Measurements from ENCODE around the gene ARHGEF1. TPM values are rescaled to one million over a fixed set of nuclear protein-coding genes. Genes with fewer than 3 reads are reported as not detected.

The ARHGEF1 gene
- total RNA-seq, 1 experiment from 2014 or later = 43.6 TPM

- in situ Hi-C loops (cut with HindIII; ENCODE audit: low sequenced_read_pairs) = no loop called here
- no peak for DNase-seq (ENCODE audit: low spot score)
Measured at GRCh38 chr19:41901707-41902360, 18.9 kb downstream of the ARHGEF1 start.

- in situ Hi-C loops (cut with HindIII; ENCODE audit: low sequenced_read_pairs) = no loop called here
- no peak for DNase-seq (ENCODE audit: low spot score)
Measured at GRCh38 chr19:41902594-41902993, 19.6 kb downstream of the ARHGEF1 start.

- no peak for DNase-seq (ENCODE audit: low spot score)
- in situ Hi-C loops (cut with HindIII; ENCODE audit: low sequenced_read_pairs) = no loop called here
Measured at GRCh38 chr19:41903193-41903953, 20.4 kb downstream of the ARHGEF1 start.

- no peak for DNase-seq (ENCODE audit: low spot score)
- in situ Hi-C loops (cut with HindIII; ENCODE audit: low sequenced_read_pairs) = no loop called here
Measured at GRCh38 chr19:41904118-41904870, 21.3 kb downstream of the ARHGEF1 start.

- in situ Hi-C loops (cut with HindIII; ENCODE audit: low sequenced_read_pairs) = no loop called here
- DNase-seq (ENCODE audit: low spot score) = no peak
Measured at GRCh38 chr19:41905273-41906002, 22.5 kb downstream of the ARHGEF1 start.

GRCh38 chr19:41906271-41906670 is 23.3 kb downstream of the ARHGEF1 start:
- DNase-seq (ENCODE audit: low spot score) = no peak

GRCh38 chr19:41906916-41907680 is 24.1 kb downstream of the ARHGEF1 start:
- no peak for DNase-seq (ENCODE audit: low spot score)
- in situ Hi-C loops (cut with HindIII; ENCODE audit: low sequenced_read_pairs) = no loop called here

More at GRCh38 chr19:41906271-41906670, 23.3 kb downstream of the ARHGEF1 start:
- in situ Hi-C loops (cut with HindIII; ENCODE audit: low sequenced_read_pairs) = no loop called here

GRCh38 chr19:41907994-41908615 is 25.1 kb downstream of the ARHGEF1 start:
- in situ Hi-C loops (cut with HindIII; ENCODE audit: low sequenced_read_pairs) = no loop called here

GRCh38 chr19:41908724-41909464 is 25.9 kb downstream of the ARHGEF1 start:
- in situ Hi-C loops (cut with HindIII; ENCODE audit: low sequenced_read_pairs) = no loop called here
- no peak for DNase-seq (ENCODE audit: low spot score)

More at GRCh38 chr19:41907994-41908615, 25.1 kb downstream of the ARHGEF1 start:
- DNase-seq (ENCODE audit: low spot score) = no peak

GRCh38 chr19:41909706-41910105 is 26.7 kb downstream of the ARHGEF1 start:
- in situ Hi-C loops (cut with HindIII; ENCODE audit: low sequenced_read_pairs) = no loop called here
- no peak for DNase-seq (ENCODE audit: low spot score)

- DNase-seq (ENCODE audit: low spot score) = no peak
- in situ Hi-C loops (cut with HindIII; ENCODE audit: low sequenced_read_pairs) = no loop called here
Measured at GRCh38 chr19:41910240-41910991, 27.4 kb downstream of the ARHGEF1 start.

- in situ Hi-C loops (cut with HindIII; ENCODE audit: low sequenced_read_pairs) = no loop called here
- DNase-seq (ENCODE audit: low spot score) = no peak
Measured at GRCh38 chr19:41910992-41911888, 28.3 kb downstream of the ARHGEF1 start.

GRCh38 chr19:41911889-41912731 is 29.1 kb downstream of the ARHGEF1 start:
- in situ Hi-C loops (cut with HindIII; ENCODE audit: low sequenced_read_pairs) = no loop called here
- DNase-seq (ENCODE audit: low spot score) = no peak

GRCh38 chr19:41912899-41913537 is 30.0 kb downstream of the ARHGEF1 start:
- in situ Hi-C loops (cut with HindIII; ENCODE audit: low sequenced_read_pairs) = no loop called here
- no peak for DNase-seq (ENCODE audit: low spot score)
